GM19025 (cell line): ENCODE results near the gene ZFHX3.

Experiments used
- ATAC-seq: cut with Tn5 transposase; IDR thresholded peaks from one replicate; pipeline ENCODE4 v1.9.1; 2021; ENCODE audit warnings: mild to moderate bottlenecking, low read depth, moderate library complexity; ENCODE audit not compliant: unreplicated experiment

Gene ZFHX3

GRCh38 chr16:72819345-72819744 is 228.6 kb downstream of the ZFHX3 start:
- ATAC-seq = no peak

GRCh38 chr16:72818236-72818845 is 229.6 kb downstream of the ZFHX3 start:
- ATAC-seq = no peak

GRCh38 chr16:72815348-72816318 is 232.3 kb downstream of the ZFHX3 start:
- ATAC-seq = peak; percentile 80

GRCh38 chr16:72814226-72814625 is 233.7 kb downstream of the ZFHX3 start:
- ATAC-seq = no peak

- ATAC-seq = no peak
Measured at GRCh38 chr16:72812672-72813071, 235.3 kb downstream of the ZFHX3 start.

- no peak for ATAC-seq
Measured at GRCh38 chr16:72811876-72812275, 236.1 kb downstream of the ZFHX3 start.

GRCh38 chr16:72811188-72811720 is 236.7 kb downstream of the ZFHX3 start:
- no peak for ATAC-seq

GRCh38 chr16:72810480-72810879 is 237.4 kb downstream of the ZFHX3 start:
- ATAC-seq = no peak

GRCh38 chr16:72809446-72809845 is 238.5 kb downstream of the ZFHX3 start:
- ATAC-seq = no peak

- ATAC-seq = no peak
Measured at GRCh38 chr16:72808754-72809153, 239.2 kb downstream of the ZFHX3 start.

- ATAC-seq = no peak
Measured at GRCh38 chr16:72807245-72807644, 240.7 kb downstream of the ZFHX3 start.

GRCh38 chr16:72805486-72805885 is 242.4 kb downstream of the ZFHX3 start:
- ATAC-seq = no peak

- ATAC-seq = no peak
Measured at GRCh38 chr16:72800524-72801161, 247.3 kb downstream of the ZFHX3 start.

- no peak for ATAC-seq
Measured at GRCh38 chr16:72798264-72798663, 249.7 kb downstream of the ZFHX3 start.

GRCh38 chr16:72797621-72798020 is 250.3 kb downstream of the ZFHX3 start:
- no peak for ATAC-seq

GRCh38 chr16:72796222-72796621 is 251.7 kb downstream of the ZFHX3 start:
- no peak for ATAC-seq

GRCh38 chr16:72794986-72795385 is 252.9 kb downstream of the ZFHX3 start:
- no peak for ATAC-seq

- ATAC-seq = no peak
Measured at GRCh38 chr16:72794319-72794718, 253.6 kb downstream of the ZFHX3 start.

- ATAC-seq = no peak
Measured at GRCh38 chr16:72793716-72794115, 254.2 kb downstream of the ZFHX3 start.

GRCh38 chr16:72793017-72793416 is 254.9 kb downstream of the ZFHX3 start:
- no peak for ATAC-seq

GRCh38 chr16:72791786-72792185 is 256.1 kb downstream of the ZFHX3 start:
- no peak for ATAC-seq
